ENCODE measurements around the gene HLA-DRB1.
"Not testable (repeated sequence)": the region's sequence is repeated elsewhere in the genome, so short reads cannot be mapped to it uniquely, and the experiment has no call there.

Gene HLA-DRB1

GRCh38 chr6:32589596-32590449 lies at the start of gene HLA-DRB1:
HLA-DRB1 (minus strand) TSS chr6:32589848; CDS start chr6:32589742, 106 bp downstream.
- DNase-seq, result no peak

- DNase-seq, result no peak
These were observed 49.0 kb upstream of the HLA-DRB1 start for GRCh38 chr6:32638532-32639219.

- DNase-seq, result no peak
These were observed 48.2 kb upstream of the HLA-DRB1 start for GRCh38 chr6:32637883-32638282.

- DNase-seq, result no peak
These were observed 47.7 kb upstream of the HLA-DRB1 start, which contains the start of gene HLA-DQA1 for GRCh38 chr6:32637219-32637880. HLA-DQA1 (plus strand) TSS chr6:32637406; CDS start chr6:32637459, 53 bp downstream.

GRCh38 chr6:32635526-32636123 lies 46.0 kb upstream of the HLA-DRB1 start:
- no peak for DNase-seq

- DNase-seq, result not testable (repeated sequence)
These were observed 40.1 kb upstream of the HLA-DRB1 start for GRCh38 chr6:32629793-32630192.

- no peak for DNase-seq
These were observed 38.2 kb upstream of the HLA-DRB1 start for GRCh38 chr6:32627831-32628230.

GRCh38 chr6:32627249-32627648 lies 37.6 kb upstream of the HLA-DRB1 start:
- no peak for DNase-seq

GRCh38 chr6:32625137-32625536 lies 35.5 kb upstream of the HLA-DRB1 start:
- no peak for DNase-seq

GRCh38 chr6:32624565-32624964 lies 34.9 kb upstream of the HLA-DRB1 start:
- DNase-seq, result no peak

- no peak for DNase-seq
These were observed 34.0 kb upstream of the HLA-DRB1 start for GRCh38 chr6:32623693-32624092.

GRCh38 chr6:32622545-32623401 lies 33.1 kb upstream of the HLA-DRB1 start:
- peak; percentile 9 for DNase-seq

- DNase-seq, result no peak
These were observed 31.7 kb upstream of the HLA-DRB1 start for GRCh38 chr6:32621372-32621771.

GRCh38 chr6:32617751-32618150 lies 28.1 kb upstream of the HLA-DRB1 start:
- DNase-seq, result no peak

GRCh38 chr6:32615885-32616532 lies 26.4 kb upstream of the HLA-DRB1 start:
- DNase-seq, result no peak

- DNase-seq, result no peak
These were observed 24.9 kb upstream of the HLA-DRB1 start for GRCh38 chr6:32614366-32615081.

GRCh38 chr6:32613475-32613874 lies 23.8 kb upstream of the HLA-DRB1 start:
- DNase-seq, result no peak

GRCh38 chr6:32610682-32611296 lies 21.1 kb upstream of the HLA-DRB1 start:
- no peak for DNase-seq

GRCh38 chr6:32609731-32610640 lies 20.3 kb upstream of the HLA-DRB1 start:
- no peak for DNase-seq
